Measurements from ENCODE around the gene PTPN4.

The PTPN4 gene

DNA sequence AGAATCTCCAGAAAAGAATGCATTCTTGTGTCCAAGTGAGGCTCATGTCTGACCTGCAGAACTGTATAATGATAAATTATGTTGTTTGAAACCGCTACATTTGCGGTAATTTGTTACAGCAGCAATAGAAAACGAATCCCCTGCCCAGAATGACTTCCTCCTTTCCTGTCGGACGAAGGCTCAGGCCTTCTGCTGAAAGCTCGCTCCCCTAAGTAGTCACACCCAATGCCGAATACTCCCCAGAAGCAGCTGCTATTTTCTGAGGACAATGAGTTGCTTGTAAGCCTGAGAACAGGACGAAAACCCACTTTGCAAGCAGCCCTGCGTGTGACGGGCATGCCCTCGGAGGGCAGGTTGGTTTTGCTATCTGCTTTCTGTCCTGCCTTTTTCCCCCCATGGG lies 27.7 kb upstream of the PTPN4 start:
- no peak for DNase-seq (ENCODE audit: low spot score)

DNA sequence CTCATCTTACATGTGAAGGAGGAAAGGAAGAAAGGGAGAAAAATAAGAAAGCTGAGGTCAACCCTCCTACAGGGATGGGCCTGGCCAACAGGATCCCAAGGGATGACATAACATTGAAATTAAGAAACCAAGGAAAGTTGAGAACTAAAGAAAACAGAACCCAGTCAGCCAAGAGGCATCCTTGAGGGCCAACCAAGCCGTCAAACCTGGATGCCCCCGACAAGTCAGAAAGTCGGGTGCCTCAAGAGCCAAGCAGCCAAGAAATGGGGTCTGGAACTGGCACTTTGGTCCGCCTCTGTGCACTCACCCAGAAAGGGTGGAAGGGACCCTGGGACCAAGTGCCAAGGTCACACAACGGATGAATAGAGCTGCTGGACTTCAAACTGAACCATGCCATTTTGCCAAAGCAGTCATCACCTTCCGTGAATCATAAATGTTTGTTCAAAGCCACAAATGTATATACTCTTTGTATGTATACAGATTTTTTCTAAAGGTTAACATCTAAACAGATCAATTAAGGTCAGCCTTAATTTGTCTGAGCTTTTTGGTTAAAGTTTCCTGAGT lies 27.0 kb upstream of the PTPN4 start:
- DNase-seq (ENCODE audit: low spot score): no peak

DNA sequence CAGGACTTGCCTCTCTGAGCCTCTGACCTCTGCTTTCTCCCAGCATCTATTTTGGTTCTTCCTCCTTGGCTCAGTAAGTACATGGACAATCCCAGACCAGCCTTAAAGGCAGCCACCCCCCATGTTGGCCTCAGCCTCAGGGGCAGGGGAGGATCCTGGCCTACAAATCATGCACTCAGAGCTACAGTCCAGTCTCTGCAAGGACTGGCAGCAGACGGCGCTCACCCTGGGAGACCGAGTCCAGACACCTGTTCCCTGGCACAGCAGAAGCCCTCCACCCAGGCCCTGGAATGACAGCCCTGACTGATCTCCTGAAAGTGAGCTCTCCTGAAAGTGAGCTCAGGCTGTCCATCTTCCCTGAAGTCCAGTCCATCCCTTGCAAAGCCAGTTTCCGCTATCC lies 25.7 kb upstream of the PTPN4 start:
- no peak for DNase-seq (ENCODE audit: low spot score)

DNA sequence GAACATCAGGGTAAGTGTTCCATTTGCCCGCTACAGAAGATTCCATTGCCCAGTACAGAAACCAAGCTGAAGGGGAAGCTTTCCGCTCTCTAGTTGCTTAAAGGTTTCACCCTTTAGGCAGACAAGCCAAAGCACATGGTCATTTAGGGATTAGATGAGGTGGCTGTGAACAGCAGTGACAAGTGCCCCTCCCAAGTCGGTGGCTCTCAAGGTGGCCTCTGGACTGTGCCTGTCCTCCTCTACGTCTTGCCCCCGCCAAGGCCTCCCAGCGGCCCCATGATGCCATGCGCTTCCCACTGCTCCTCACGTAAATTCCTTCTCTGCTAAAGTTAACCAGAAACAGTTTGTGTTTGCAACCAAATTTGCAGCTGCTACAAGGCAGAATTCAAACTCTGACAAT lies 24.2 kb upstream of the PTPN4 start:
- DNase-seq (ENCODE audit: low spot score): no peak

DNA sequence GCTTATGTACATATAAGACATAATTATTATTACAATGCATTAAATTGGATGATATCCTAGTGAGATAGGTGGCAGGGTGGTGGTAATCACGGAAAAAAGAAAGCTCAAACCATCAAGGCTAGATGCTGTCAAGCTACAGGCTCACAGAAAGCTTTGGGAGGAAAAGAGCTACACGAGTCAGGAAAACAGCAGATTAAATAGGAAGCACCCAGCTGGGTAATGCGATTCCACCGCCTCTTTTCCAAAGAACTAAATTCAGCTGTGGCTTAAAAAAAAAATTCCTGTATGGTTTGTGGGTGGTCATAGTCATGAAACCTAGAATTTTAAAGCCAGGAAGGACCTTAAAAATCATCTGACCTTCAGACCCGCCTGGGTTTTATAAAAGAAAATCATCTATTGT lies 23.7 kb upstream of the PTPN4 start:
- DNase-seq (ENCODE audit: low spot score): no peak

DNA sequence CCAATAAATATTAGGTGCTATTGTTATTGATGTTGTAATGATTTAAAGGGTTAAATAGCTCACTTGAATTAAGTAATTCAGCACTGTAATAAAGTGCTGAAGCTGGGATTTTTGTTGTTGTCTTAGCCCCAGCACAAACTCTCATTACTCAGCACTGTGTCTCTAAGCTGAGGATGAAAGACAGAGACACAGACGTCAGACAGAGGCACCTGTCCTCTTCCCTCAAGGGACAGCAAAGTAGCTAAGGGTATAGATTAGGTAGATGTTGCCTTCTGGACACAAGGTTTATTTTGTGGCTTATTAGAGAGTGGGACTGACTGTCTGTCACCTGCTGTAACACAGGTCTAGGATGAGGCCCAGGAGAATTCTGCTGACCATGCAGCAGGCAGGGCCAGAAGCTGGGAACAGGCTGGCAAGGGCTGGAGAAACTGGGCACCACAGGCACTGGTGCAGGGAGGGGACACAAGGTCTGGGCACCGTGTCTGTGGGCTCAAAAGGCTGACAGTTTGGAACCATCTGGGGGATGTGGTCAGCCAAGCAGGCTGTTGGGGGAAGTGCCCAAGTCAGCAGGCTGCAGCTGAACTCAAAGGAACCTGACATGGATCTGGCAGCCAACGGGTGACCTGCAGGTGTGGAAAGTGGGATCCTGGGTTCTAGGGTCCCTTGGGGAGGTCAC lies 20.0 kb upstream of the PTPN4 start:
- no peak for DNase-seq (ENCODE audit: low spot score)

DNA sequence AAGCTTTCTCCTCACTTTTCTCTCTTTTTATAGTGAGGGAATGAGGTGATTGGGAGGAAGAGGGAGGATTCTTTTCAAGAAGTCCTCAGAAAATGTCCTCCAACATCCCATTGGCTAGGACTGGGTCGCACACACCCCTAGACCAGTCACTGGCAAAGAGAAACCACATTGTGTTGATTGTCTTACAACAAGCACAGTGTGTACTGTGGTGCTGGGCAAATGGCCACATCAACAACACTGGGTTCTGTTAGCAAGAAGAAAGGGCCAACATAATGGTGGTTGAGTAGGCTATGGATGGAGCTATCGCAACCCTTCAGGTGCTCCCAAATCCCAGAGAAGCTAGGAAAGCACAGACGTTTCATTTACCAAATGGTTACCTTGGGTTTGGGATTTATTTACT lies 18.7 kb upstream of the PTPN4 start:
- no peak for DNase-seq (ENCODE audit: low spot score)

DNA sequence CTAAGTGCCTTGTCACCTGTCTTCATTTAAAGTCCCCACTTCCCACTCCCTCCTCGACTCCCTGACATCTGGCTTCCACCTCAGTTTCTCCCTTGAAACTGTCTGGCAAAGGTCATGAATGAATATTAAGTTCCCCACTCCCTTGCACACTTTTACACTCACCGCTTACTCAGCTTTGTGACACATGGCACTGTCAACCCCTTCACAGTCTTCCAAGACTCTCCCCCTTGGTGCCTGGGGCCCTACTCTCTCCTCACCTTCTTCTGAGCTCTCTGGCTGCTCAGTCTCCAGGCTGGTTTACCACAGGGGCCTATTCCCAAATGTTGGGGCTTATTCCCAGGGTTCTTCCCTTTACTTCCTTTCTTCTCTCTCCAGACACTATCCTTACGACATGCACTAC lies 17.9 kb upstream of the PTPN4 start:
- no peak for DNase-seq (ENCODE audit: low spot score)

DNA sequence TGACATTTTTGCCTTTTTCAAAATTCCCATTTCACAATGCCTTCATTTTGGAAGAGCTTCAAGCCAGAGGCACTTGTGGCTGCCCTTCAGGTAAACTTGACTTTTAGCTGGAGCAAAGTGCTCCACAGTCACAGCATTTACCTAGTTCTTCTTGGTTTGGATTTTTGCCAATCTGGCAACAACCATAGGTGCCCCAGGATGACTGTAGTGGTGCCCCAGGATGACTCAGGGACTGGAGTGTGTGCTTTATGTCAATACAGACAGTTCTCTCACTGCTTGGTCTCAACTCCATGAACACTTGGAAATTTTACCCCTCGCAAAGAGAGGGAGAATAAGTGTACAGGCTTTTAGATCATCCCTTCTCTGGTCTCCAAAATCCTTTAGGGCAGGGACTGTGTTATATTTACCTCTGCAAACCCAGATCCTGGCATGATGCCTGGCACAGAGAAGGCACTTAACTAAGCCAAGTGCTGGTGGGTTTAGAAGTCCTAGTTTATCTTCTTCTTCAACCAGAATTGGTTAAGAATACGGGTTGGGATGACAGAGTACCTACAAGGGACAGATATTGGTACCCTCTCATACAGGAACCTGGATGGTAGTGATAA lies 15.3 kb upstream of the PTPN4 start:
- DNase-seq (ENCODE audit: low spot score): no peak

DNA sequence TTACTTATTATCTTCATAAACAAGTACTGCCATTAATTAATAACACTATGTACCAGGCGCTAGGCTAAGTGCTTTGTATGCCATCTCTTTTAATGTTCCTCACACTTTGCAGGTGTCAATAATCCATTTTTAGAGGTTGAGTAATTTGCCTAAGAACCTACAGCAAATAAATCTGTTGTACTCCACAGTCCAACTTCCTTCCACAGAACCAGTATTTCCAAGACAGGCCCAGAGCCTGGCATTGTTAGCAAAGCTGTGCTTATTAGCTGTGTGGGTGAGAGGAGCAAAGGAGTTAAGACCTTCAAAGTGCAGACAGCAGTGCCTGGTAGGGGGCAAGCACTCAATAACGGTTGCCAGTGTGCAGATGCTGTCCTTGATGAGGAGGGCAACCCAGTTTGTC lies 14.2 kb upstream of the PTPN4 start:
- DNase-seq (ENCODE audit: low spot score): no peak

DNA sequence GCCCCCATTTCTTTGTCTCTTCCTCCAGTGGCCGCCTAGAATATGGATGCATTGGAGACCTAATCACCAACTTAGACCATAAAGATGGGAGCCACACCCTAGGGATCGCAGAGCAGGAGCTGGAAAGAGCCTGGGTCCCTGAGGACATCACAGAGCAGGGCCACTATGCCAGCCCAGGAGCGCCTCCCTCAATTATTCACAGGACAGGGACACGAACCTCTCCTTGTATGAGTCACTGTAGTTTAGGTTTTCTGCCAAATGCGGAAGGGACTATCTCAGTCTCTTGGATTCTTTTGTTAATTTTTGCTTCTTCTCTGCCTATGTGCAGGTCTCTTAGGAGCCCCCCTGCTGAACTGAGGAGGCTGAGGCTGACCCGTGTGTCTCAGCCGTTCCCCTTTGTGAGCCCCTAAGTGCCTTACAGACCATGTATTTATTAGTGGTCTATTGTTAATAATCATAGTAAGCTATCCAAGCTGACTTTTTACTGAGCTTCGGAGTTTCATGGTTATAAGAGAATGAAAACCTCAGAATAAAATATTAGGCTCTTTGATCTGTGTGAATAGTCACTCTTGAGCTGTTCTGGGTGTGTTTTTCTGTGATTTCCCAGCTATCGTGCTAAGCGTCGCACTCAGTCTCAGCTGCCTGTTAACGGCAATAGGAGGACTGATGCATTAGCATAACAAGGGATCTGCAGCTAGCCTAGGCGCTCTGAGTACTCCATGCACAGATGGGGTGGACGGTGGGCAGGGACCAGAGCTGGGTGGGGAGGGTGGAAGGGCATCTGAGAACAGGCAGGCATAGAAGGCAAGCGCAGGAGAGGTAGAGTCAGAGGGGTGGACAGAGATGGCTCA lies 12.7 kb upstream of the PTPN4 start:
- no peak for DNase-seq (ENCODE audit: low spot score)

DNA sequence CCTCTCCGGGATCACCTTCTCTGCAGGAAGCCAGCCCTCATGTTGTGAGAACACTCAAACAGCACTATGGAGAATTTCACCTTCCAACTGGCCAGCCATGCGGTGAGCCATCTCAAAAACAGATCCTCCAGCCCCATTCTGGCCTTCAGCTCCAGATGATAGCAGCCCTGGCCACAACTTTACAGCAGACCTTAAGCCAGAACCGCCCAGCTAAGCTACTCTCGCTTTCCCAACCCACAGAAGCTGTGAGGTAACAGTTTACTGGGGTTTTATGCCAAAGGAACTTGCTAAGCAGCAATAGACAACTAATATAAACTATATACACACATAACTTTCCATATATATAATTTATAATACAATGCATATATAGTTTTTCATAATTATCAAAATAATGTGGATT lies 11.6 kb upstream of the PTPN4 start:
- no peak for DNase-seq (ENCODE audit: low spot score)

DNA sequence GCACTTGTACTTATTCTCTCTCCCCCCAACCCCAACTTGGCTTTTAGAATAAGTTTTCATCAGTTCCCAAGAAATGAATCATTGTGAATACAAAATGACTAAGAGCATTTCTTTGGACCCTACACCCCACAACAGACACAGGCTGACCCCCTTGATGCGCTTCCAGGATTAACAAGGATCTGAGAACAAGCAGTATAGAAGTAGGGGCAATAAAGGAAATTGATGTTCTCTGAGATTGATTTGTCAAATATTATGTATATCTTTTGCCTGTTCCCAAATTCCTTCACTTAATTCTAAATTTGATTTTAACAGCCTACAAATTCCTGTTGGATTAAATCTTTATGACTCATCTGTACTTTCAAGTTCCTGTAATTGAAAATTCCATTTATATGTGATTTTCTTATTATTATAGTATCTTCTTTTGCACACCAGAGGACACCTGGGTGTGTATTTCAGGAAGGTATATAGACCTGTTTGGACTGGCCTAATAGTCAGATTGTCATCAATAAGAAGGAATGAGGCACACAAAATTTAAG lies 10.2 kb upstream of the PTPN4 start:
- DNase-seq (ENCODE audit: low spot score): no peak

DNA sequence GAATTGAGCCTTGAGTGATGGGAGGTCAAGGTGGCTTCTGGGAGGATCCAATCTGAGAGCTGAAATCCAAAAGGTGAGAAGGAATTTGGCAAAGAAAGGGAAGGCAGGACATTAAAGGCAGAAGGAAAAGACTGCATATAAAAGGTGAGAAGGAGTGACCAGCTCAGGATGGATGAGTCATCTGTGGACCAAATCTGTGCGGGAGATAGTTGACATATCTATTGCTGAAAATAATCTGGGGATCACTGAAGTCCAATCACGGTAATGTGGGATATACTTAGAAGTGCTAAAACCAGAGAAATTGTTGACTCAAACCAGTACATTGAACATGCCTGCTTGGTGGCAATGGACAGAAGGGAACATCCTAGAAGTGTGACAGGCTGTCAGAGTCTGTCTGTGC lies 8.0 kb upstream of the PTPN4 start:
- DNase-seq (ENCODE audit: low spot score): no peak

DNA sequence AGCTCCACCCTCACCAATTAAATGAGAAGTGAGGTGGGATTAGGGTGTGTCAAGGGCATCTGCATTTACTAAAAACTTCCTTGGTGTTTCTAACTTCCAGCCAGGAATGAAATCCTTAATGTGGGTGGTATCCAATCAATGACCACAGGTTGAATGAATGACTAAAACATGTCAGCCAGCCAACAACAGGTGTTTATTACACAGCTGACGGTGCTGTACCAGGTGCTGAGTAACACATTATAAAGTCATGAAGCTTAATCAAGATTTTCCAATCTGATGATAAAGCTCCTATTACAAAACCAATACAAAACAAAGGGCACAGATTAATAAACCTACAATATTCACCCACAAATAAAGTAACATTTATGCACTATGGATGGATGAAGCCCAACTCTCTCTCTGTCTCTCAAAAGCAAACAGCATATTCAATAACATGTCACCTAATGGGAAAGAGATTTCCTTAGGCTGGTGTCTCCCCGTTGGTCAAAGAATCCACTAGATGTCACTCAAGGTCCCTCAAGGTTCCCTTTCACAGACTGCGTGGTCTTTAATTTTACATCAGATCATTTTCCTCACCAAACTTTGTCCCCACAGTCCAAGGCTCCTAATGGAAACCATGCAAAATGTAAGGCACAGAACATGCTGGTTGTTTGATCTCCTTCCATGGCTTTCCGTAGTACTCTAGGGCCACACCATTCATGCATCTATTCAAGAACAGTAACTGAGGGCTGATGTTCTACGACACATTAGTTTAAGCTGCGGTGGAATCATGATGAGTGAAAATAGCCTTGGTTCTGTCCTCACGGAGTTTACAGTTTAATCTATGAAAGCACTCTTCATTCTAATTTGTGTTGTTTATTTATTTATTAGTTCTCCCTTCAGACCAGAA lies 6.4 kb upstream of the PTPN4 start:
- DNase-seq (ENCODE audit: low spot score): peak; percentile 33

DNA sequence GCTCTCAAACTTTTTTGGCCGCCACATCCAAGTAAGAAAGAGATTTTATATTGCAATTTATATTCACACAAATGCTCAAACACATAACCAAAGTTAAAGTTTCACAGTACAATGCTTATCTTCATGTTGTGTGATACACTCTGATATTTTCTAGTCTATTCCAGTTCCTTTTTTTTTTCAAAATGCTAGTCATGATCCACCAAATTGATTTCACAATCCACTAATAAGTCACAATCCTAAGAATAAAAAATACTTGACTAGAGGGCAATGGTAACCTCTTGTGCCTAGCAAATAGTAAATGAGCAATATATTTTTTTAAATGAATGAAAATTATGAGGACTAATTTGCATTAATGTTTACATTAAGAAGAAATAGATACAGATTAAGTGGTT lies 5.8 kb upstream of the PTPN4 start:
- DNase-seq (ENCODE audit: low spot score): no peak

DNA sequence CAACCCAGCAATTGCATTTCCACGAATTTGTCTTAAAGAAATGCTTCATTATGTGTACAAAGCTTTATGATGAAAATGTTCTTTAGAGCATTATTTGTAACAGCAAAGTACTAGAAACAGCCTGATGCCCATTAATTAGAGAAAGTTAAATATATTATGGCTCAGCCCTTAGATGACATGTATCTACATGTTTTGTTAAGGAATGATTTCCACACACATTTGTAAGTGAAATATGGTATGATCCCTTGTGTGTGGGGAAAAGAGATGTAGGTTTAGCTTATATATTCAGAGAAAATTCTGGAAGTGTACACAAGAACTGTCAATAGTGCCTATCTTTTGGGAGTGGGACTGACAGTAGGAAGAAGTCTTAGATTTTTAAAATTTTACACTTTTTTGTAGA lies 3.8 kb upstream of the PTPN4 start:
- DNase-seq (ENCODE audit: low spot score): no peak

DNA sequence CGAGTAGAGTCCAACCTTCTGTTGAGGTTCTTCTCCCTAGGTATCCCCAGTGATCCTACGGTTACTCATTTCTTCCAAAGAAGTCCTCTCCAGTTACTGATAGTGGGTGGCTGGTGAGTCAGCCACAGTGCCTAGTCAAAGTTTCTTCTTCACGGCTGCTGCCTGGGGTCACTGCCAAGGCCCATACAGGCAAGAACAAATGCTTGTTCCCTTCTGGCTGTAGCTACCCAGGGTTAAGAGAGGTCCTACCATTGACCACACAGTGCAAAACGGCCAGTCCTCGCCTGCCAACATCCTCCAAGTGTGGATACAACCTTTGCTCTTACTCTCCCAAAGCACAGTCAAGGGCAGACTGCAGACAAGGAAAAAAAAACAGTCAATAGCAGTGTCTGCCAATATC lies 2.9 kb upstream of the PTPN4 start:
- DNase-seq (ENCODE audit: low spot score): no peak

DNA sequence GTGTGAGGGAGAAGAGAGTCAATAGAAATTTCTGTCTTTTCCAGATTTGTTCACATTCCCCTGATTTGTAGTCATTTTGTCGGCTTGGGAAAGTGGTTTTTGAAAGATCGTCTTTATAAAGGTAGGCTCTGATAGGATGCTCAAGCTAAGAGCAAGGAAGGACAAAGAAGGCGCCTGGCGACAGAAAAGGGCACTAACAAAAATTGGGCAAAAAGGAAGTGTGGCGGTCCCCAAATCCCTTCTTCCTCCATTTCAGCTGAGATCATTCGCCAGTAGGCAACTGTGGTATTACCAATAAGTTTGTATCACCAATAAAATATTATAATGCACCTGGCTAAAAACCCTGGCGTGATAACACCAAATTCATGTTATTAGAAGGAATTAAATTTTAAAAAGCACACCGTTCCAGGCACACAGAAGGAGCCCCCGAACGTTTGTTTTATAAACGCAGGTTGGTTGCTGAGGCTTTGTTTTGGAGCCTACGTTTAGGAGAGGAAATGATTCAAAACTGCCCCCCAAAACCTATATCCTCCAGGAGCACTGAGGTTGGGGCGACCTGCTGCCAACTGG lies 756 bp upstream of the PTPN4 start:
- peak; percentile 9 for DNase-seq (ENCODE audit: low spot score)

DNA sequence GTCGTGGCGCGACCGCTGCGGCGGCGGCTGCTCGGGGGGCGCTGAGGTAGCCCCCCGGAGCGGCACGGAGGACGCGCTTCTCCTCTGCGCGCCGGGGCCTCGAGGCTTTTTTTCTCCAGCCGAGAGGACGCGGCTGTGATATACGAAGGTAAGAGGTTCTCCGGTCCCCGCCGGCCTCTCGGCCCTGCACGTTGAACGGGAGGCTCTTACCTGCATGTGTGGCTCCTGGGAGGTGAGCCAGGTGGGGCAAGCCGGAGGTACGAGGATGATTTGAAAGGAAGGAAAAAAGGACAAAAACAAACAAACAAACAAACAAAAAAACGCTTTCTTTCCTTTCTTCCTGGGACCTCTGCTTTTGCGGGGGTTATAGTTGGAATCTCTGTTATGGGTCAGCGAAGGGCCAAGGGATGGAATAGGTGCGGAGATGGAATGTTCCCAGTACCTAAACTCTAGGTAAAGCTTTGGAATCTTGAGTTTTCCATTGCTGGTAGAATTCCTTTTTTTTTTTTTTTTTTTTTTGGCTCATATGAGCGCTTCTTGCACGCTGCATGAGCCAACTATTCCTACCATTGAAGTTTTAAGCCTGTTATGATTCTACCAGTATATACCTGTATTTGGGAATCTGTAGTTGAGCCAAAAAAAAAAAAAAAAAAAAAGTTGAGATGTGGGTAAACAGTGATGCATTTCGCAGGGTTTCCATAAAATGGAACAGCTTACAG lies 674 bp downstream of the PTPN4 start:
- no peak for DNase-seq (ENCODE audit: low spot score)

DNA sequence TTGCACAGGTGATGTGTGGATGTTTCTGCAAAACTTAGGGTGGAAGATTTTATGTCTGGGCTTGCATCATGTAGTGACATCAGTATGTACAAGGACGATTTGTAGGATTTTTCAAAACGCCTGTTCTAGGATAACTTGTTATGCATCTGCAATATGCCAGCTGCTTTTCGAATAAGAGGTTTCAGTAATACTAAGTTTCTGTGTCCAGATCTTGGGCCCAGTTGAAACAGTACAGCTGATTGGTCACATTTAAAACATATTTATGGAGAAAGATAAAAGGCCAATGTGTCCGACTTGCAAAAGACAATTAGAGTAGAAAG lies 1.2 kb downstream of the PTPN4 start:
- no peak for DNase-seq (ENCODE audit: low spot score)
